K562 (cell line): Measurements from ENCODE around the gene MSS51. TPM values are rescaled to one million over a fixed set of nuclear protein-coding genes. Genes with fewer than 3 reads are reported as not detected.

Source experiments
- BACH1 ChIP-seq: fragments of 200-800 bp; sonication (Bioruptor generic); IDR thresholded peaks from 2 replicates; pipeline ENCODE4 v1.6.1; 2016; ENCODE audit warnings: missing genetic modification characterization, missing compliant biosample characterization
- CHD1 ChIP-seq: fragments of 200-600 bp; sonication (generic); IDR thresholded peaks from one replicate; pipeline ENCODE4 v1.6.1; 2012; ENCODE audit warnings: mild to moderate bottlenecking, moderate library complexity, low read length, inconsistent platforms
- E2F6 ChIP-seq, 2 experiments: IDR thresholded peaks; 2 replicates each; pipeline ENCODE4 v1.6.1; 2011; ENCODE audit warnings: borderline replicate concordance in 1 of 2, control low read depth in 1 of 2, low read depth in 1 of 2, low read length in 1 of 2, mild to moderate bottlenecking in 1 of 2, mixed read lengths in 1 of 2, moderate library complexity in 1 of 2; ENCODE audit not compliant: insufficient read depth in 1 of 2, insufficient read length in 1 of 2, poor library complexity in 1 of 2, severe bottlenecking in 1 of 2; ENCODE audit errors: extremely low read depth in 1 of 2
- MAFG ChIP-seq: fragments of 450-650 bp; conservative IDR thresholded peaks from 2 replicates; pipeline ENCODE4 v1.6.1; 2016; ENCODE audit warnings: missing genetic modification characterization, missing compliant biosample characterization
- MTF1 ChIP-seq: fragments of 250-450 bp; sonication (Bioruptor Pico); IDR thresholded peaks from 2 replicates; pipeline ENCODE4 v1.9.0; 2021; ENCODE audit warnings: moderate library complexity, mild to moderate bottlenecking, inconsistent platforms, borderline replicate concordance
- NFE2L1 ChIP-seq: fragments of 450-650 bp; IDR thresholded peaks from 2 replicates; pipeline ENCODE4 v1.6.1; 2016; ENCODE audit warnings: missing genetic modification characterization, low read depth, mild to moderate bottlenecking, missing compliant biosample characterization, moderate library complexity, borderline replicate concordance
- VEZF1 ChIP-seq: fragments of 200-800 bp; sonication (Bioruptor generic); IDR thresholded peaks from 2 replicates; pipeline ENCODE4 v1.6.1; 2017; ENCODE audit warnings: missing genetic modification characterization, missing compliant biosample characterization
- ZNF140 ChIP-seq: fragments of 250-450 bp; sonication (Bioruptor Pico); IDR thresholded peaks from 2 replicates; pipeline ENCODE4 v1.8.0; 2021; ENCODE audit warnings: moderate library complexity, mild to moderate bottlenecking, inconsistent platforms
- polyA plus RNA-seq, 8 experiments: library from polyadenylated mRNA; depleted of rRNA in 4 of 8; stranded (reverse) in 5 of 8; unstranded in 3 of 8; fragments of >200 nt; fragmentation: Nextera tagmentation in 2 of 8; fragmentation: Illumina TruSeq in 1 of 8; extraction: Ambion mirVana in 2 of 8; extraction: Trizol in 1 of 8; gene quantifications; 2 replicates each; pipeline versions ENCODE4 v1.2.1 to v1.2.3, GENCODE V29; 2011 to 2014; ENCODE audit warnings: inconsistent platforms in 1 of 8, missing spikeins in 1 of 8
- total RNA-seq, 7 experiments: library from RNA; depleted of rRNA in 6 of 7; stranded (reverse); fragments of >200 nt in 6 of 7; fragmentation: Illumina TruSeq in 2 of 7; extraction: Trizol in 2 of 7; gene quantifications; 2 replicates each; pipeline versions ENCODE4 v1.2.1 to v1.2.3, GENCODE V29; 2011 to 2021; ENCODE audit warnings: low replicate concordance in 1 of 7

Gene MSS51
- total and polyA plus RNA-seq, 9 of the 15 experiments (the other 6 are each of a cell fraction or from before 2014, with no cell fraction given), result 0.28 to 1.8 (median 1.2) TPM

GRCh38 chr10:73376679-73377078 is 56.7 kb downstream of the MSS51 start (continued):
- TF ChIP-seq BACH1 (tag) (no peak), MTF1 (CRISPR knock-in tag) (0 out of 2 replicates have a peak, but pooled peaks have one; percentile 20), NFE2L1 (no peak), ZNF140 (CRISPR knock-in tag) (no peak), VEZF1 (no peak), MAFG (tag) (no peak), E2F6 (IDR thresholded peaks at IDR 0.05; ENCODE audit: borderline replicate concordance in 1 of 2, extremely low read depth in 1 of 2, insufficient read depth in 1 of 2, insufficient read length in 1 of 2, low read depth in 1 of 2, low read length in 1 of 2, poor library complexity in 1 of 2, severe bottlenecking in 1 of 2) (no peak), CHD1 (no peak)

Other genes starting within 250 kb of the MSS51 start
Only the 7 nearest of the 8 such genes appear.
- 118 and 132 TPM in 2 replicates for gene DNAJC9, start 186.3 kb downstream of the MSS51 start, total RNA-seq (2014; rRNA removed)
- gene DNAJC9, start 186.3 kb downstream of the MSS51 start, total RNA-seq (2014; rRNA removed; fragmentation: Illumina TruSeq; extraction: Trizol), result 133 and 149 TPM in 2 replicates
- 119 and 124 TPM in 2 replicates for gene DNAJC9, start 186.3 kb downstream of the MSS51 start, total RNA-seq (2015; rRNA removed; fragmentation: Illumina TruSeq; extraction: Trizol)
- gene DNAJC9, start 186.3 kb downstream of the MSS51 start, total RNA-seq (2021), result 97.6 and 101 TPM in 2 replicates
- gene DNAJC9, start 186.3 kb downstream of the MSS51 start, polyA plus RNA-seq (2011; rRNA removed), result 75.0 and 97.8 TPM in 2 replicates
- gene DNAJC9, start 186.3 kb downstream of the MSS51 start, polyA plus RNA-seq (2014; fragmentation: Illumina TruSeq; extraction: Trizol), result 100 and 102 TPM in 2 replicates
- 10 to 100 TPM; 66.7 to 80.2 TPM for gene DNAJC9, start 186.3 kb downstream of the MSS51 start, polyA plus RNA-seq (2014; fragmentation: Nextera tagmentation; extraction: Ambion mirVana)
- 111 and 121 TPM in 2 replicates for gene DNAJC9, start 186.3 kb downstream of the MSS51 start, polyA plus RNA-seq (2014; rRNA removed)
- 120 and 170 TPM in 2 replicates for gene MRPS16, start 180.9 kb downstream of the MSS51 start, total RNA-seq (2014; rRNA removed)
- gene MRPS16, start 180.9 kb downstream of the MSS51 start, total RNA-seq (2014; rRNA removed; fragmentation: Illumina TruSeq; extraction: Trizol), result 177 and 186 TPM in 2 replicates
- 152 and 166 TPM in 2 replicates for gene MRPS16, start 180.9 kb downstream of the MSS51 start, total RNA-seq (2015; rRNA removed; fragmentation: Illumina TruSeq; extraction: Trizol)
- 237 and 239 TPM in 2 replicates for gene MRPS16, start 180.9 kb downstream of the MSS51 start, total RNA-seq (2021)
- gene MRPS16, start 180.9 kb downstream of the MSS51 start, polyA plus RNA-seq (2011; rRNA removed), result 159 and 168 TPM in 2 replicates
- gene MRPS16, start 180.9 kb downstream of the MSS51 start, polyA plus RNA-seq (2014; fragmentation: Illumina TruSeq; extraction: Trizol), result 120 and 141 TPM in 2 replicates
- gene MRPS16, start 180.9 kb downstream of the MSS51 start, polyA plus RNA-seq (2014; fragmentation: Nextera tagmentation; extraction: Ambion mirVana), result 10 to 100 TPM; 65.0 to 99.7 TPM
- gene MRPS16, start 180.9 kb downstream of the MSS51 start, polyA plus RNA-seq (2014; rRNA removed), result 146 and 191 TPM in 2 replicates
- gene CFAP70, start 74.7 kb downstream of the MSS51 start, total RNA-seq (2014; rRNA removed), result 0.27 and 0.45 TPM in 2 replicates
- 1.2 and 1.4 TPM in 2 replicates for gene CFAP70, start 74.7 kb downstream of the MSS51 start, total RNA-seq (2014; rRNA removed; fragmentation: Illumina TruSeq; extraction: Trizol)
- gene CFAP70, start 74.7 kb downstream of the MSS51 start, total RNA-seq (2015; rRNA removed; fragmentation: Illumina TruSeq; extraction: Trizol), result 1.4 and 1.6 TPM in 2 replicates
- 0.86 and 0.92 TPM in 2 replicates for gene CFAP70, start 74.7 kb downstream of the MSS51 start, total RNA-seq (2021)
- gene CFAP70, start 74.7 kb downstream of the MSS51 start, polyA plus RNA-seq (2011; rRNA removed), result 0.82 and 2.2 TPM in 2 replicates
- 0.76 and 1.6 TPM in 2 replicates for gene CFAP70, start 74.7 kb downstream of the MSS51 start, polyA plus RNA-seq (2014; fragmentation: Illumina TruSeq; extraction: Trizol)
- under 1 TPM; 0.52 to 0.60 TPM for gene CFAP70, start 74.7 kb downstream of the MSS51 start, polyA plus RNA-seq (2014; fragmentation: Nextera tagmentation; extraction: Ambion mirVana)
- 1.1 and 1.3 TPM in 2 replicates for gene CFAP70, start 74.7 kb downstream of the MSS51 start, polyA plus RNA-seq (2014; rRNA removed)
- gene ANXA7, start 19.5 kb downstream of the MSS51 start, total RNA-seq (2014; rRNA removed), result 79.8 and 81.6 TPM in 2 replicates
- gene ANXA7, start 19.5 kb downstream of the MSS51 start, total RNA-seq (2014; rRNA removed; fragmentation: Illumina TruSeq; extraction: Trizol), result 137 and 145 TPM in 2 replicates
- 109 and 118 TPM in 2 replicates for gene ANXA7, start 19.5 kb downstream of the MSS51 start, total RNA-seq (2015; rRNA removed; fragmentation: Illumina TruSeq; extraction: Trizol)
- 157 and 158 TPM in 2 replicates for gene ANXA7, start 19.5 kb downstream of the MSS51 start, total RNA-seq (2021)
- gene ANXA7, start 19.5 kb downstream of the MSS51 start, polyA plus RNA-seq (2011; rRNA removed), result 130 TPM in 2 replicates
- gene ANXA7, start 19.5 kb downstream of the MSS51 start, polyA plus RNA-seq (2014; fragmentation: Illumina TruSeq; extraction: Trizol), result 133 and 150 TPM in 2 replicates
- 100 to 1,000 TPM in 1 of 2 experiments, 10 to 100 TPM in 1; 86.4 to 122 TPM for gene ANXA7, start 19.5 kb downstream of the MSS51 start, polyA plus RNA-seq (2014; fragmentation: Nextera tagmentation; extraction: Ambion mirVana)
- 97.1 and 107 TPM in 2 replicates for gene ANXA7, start 19.5 kb downstream of the MSS51 start, polyA plus RNA-seq (2014; rRNA removed)
- 9.6 and 9.9 TPM in 2 replicates for gene PPP3CB, start 62.5 kb upstream of the MSS51 start, total RNA-seq (2014; rRNA removed)
- 19.0 and 20.1 TPM in 2 replicates for gene PPP3CB, start 62.5 kb upstream of the MSS51 start, total RNA-seq (2014; rRNA removed; fragmentation: Illumina TruSeq; extraction: Trizol)
- gene PPP3CB, start 62.5 kb upstream of the MSS51 start, total RNA-seq (2015; rRNA removed; fragmentation: Illumina TruSeq; extraction: Trizol), result 15.6 and 16.0 TPM in 2 replicates
- gene PPP3CB, start 62.5 kb upstream of the MSS51 start, total RNA-seq (2021), result 25.6 and 26.8 TPM in 2 replicates
- 11.9 and 17.8 TPM in 2 replicates for gene PPP3CB, start 62.5 kb upstream of the MSS51 start, polyA plus RNA-seq (2011; rRNA removed)
- 22.6 and 27.6 TPM in 2 replicates for gene PPP3CB, start 62.5 kb upstream of the MSS51 start, polyA plus RNA-seq (2014; fragmentation: Illumina TruSeq; extraction: Trizol)
- gene PPP3CB, start 62.5 kb upstream of the MSS51 start, polyA plus RNA-seq (2014; fragmentation: Nextera tagmentation; extraction: Ambion mirVana), result 10 to 100 TPM; 10.8 to 13.7 TPM
- 18.1 and 19.4 TPM in 2 replicates for gene PPP3CB, start 62.5 kb upstream of the MSS51 start, polyA plus RNA-seq (2014; rRNA removed)
- 13.0 and 13.2 TPM in 2 replicates for gene USP54, start 157.8 kb upstream of the MSS51 start, total RNA-seq (2014; rRNA removed)
- gene USP54, start 157.8 kb upstream of the MSS51 start, total RNA-seq (2014; rRNA removed; fragmentation: Illumina TruSeq; extraction: Trizol), result 19.5 and 19.9 TPM in 2 replicates
- gene USP54, start 157.8 kb upstream of the MSS51 start, total RNA-seq (2015; rRNA removed; fragmentation: Illumina TruSeq; extraction: Trizol), result 15.6 and 16.9 TPM in 2 replicates
- gene USP54, start 157.8 kb upstream of the MSS51 start, total RNA-seq (2021), result 19.6 and 20.7 TPM in 2 replicates
- 36.2 and 40.1 TPM in 2 replicates for gene USP54, start 157.8 kb upstream of the MSS51 start, polyA plus RNA-seq (2011; rRNA removed)
- 16.3 and 21.7 TPM in 2 replicates for gene USP54, start 157.8 kb upstream of the MSS51 start, polyA plus RNA-seq (2014; fragmentation: Illumina TruSeq; extraction: Trizol)
- gene USP54, start 157.8 kb upstream of the MSS51 start, polyA plus RNA-seq (2014; fragmentation: Nextera tagmentation; extraction: Ambion mirVana), result 1 to 10 TPM; 3.8 to 7.6 TPM
- 11.9 and 14.6 TPM in 2 replicates for gene USP54, start 157.8 kb upstream of the MSS51 start, polyA plus RNA-seq (2014; rRNA removed)
- gene MYOZ1, start 207.9 kb upstream of the MSS51 start, total RNA-seq (2014; rRNA removed), result not detected in 2 replicates
- not detected in 2 replicates for gene MYOZ1, start 207.9 kb upstream of the MSS51 start, total RNA-seq (2014; rRNA removed; fragmentation: Illumina TruSeq; extraction: Trizol)
- 0.18 and 0.23 TPM in 2 replicates for gene MYOZ1, start 207.9 kb upstream of the MSS51 start, total RNA-seq (2015; rRNA removed; fragmentation: Illumina TruSeq; extraction: Trizol)
- gene MYOZ1, start 207.9 kb upstream of the MSS51 start, total RNA-seq (2021), result not detected in 2 replicates
- gene MYOZ1, start 207.9 kb upstream of the MSS51 start, polyA plus RNA-seq (2011; rRNA removed), result 0.06 and 0.09 TPM in 2 replicates
- 0.10 TPM in 1 of 2 replicates, not detected in the other for gene MYOZ1, start 207.9 kb upstream of the MSS51 start, polyA plus RNA-seq (2014; fragmentation: Illumina TruSeq; extraction: Trizol)
- under 1 TPM in 1 of 2 experiments, not detected in 1; 0.03 TPM for gene MYOZ1, start 207.9 kb upstream of the MSS51 start, polyA plus RNA-seq (2014; fragmentation: Nextera tagmentation; extraction: Ambion mirVana)
- 0.09 and 0.11 TPM in 2 replicates for gene MYOZ1, start 207.9 kb upstream of the MSS51 start, polyA plus RNA-seq (2014; rRNA removed)